Astrocyte of the cerebellum (primary cell): Measurements from ENCODE around the gene AOPEP.

Experiments
- DNase-seq: peaks from one replicate; pipeline ENCODE4 v3.0.0-alpha.2; 2011; ENCODE audit warnings: low read depth
- H3K4me3 ChIP-seq: 2 replicates; pipeline ENCODE4 v1.5.1; 2011; ENCODE audit warnings: mild to moderate bottlenecking, low read depth, low read length, moderate library complexity
- in situ Hi-C: cut with HindIII; loops from 2 replicates; pipeline ENCODE4 v1.10.0; 2017; ENCODE audit warnings: low sequenced_read_pairs
- TF ChIP-seq, protein P1 (sequence below): IDR thresholded peaks from 2 replicates; pipeline ENCODE4 v1.5.1; 2012; ENCODE audit warnings: low read length, low read depth, moderate library complexity, mild to moderate bottlenecking; ENCODE audit errors: missing control alignments

Gene AOPEP, protein sequence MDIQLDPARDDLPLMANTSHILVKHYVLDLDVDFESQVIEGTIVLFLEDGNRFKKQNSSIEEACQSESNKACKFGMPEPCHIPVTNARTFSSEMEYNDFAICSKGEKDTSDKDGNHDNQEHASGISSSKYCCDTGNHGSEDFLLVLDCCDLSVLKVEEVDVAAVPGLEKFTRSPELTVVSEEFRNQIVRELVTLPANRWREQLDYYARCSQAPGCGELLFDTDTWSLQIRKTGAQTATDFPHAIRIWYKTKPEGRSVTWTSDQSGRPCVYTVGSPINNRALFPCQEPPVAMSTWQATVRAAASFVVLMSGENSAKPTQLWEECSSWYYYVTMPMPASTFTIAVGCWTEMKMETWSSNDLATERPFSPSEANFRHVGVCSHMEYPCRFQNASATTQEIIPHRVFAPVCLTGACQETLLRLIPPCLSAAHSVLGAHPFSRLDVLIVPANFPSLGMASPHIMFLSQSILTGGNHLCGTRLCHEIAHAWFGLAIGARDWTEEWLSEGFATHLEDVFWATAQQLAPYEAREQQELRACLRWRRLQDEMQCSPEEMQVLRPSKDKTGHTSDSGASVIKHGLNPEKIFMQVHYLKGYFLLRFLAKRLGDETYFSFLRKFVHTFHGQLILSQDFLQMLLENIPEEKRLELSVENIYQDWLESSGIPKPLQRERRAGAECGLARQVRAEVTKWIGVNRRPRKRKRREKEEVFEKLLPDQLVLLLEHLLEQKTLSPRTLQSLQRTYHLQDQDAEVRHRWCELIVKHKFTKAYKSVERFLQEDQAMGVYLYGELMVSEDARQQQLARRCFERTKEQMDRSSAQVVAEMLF

DNA sequence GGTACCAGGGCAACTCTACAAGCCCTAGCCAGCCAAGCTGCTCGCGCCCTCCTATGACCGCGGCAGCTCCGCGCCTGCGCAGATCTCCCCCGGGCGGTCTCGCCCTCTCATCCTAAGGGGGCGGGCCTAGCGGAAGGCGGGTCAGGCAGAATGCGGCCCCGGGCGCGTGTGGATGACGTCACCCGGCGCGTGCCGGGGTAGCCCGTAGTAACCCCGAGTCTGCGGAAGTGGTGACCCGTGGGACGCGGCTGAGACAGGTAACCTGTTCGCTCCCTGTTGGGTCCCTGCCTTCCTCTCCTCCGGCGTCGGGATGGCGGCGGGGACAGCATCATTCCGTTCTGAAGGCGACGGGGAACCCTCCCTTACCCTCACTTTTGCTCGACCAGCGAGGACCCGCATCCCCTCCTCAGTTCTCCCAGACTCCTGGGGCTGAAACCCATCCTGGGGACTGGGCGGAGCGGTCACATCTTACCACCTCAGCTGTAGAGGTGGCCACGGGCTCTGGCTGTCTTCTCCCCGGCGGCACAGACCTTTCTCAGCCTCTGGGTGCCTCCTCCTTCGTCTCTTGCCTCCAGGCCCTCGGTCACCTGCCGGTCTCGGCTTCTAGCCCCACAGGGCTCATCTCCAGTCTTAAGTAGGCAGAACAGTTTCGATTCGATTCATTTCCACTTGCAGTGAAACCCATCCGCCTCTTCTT lies at the start of gene AOPEP:
AOPEP (plus strand) TSS at position 205 of the 697 bp plus-strand sequence. CDS start 33,085 bp downstream, outside the sequence.
- in situ Hi-C loops: no loop called here
- TF ChIP-seq, protein P1, sequence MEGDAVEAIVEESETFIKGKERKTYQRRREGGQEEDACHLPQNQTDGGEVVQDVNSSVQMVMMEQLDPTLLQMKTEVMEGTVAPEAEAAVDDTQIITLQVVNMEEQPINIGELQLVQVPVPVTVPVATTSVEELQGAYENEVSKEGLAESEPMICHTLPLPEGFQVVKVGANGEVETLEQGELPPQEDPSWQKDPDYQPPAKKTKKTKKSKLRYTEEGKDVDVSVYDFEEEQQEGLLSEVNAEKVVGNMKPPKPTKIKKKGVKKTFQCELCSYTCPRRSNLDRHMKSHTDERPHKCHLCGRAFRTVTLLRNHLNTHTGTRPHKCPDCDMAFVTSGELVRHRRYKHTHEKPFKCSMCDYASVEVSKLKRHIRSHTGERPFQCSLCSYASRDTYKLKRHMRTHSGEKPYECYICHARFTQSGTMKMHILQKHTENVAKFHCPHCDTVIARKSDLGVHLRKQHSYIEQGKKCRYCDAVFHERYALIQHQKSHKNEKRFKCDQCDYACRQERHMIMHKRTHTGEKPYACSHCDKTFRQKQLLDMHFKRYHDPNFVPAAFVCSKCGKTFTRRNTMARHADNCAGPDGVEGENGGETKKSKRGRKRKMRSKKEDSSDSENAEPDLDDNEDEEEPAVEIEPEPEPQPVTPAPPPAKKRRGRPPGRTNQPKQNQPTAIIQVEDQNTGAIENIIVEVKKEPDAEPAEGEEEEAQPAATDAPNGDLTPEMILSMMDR: no peak
- peak within 1 kb of the TSS; percentile 83 for H3K4me3 ChIP-seq
- DNase-seq: peak; percentile 81

DNA sequence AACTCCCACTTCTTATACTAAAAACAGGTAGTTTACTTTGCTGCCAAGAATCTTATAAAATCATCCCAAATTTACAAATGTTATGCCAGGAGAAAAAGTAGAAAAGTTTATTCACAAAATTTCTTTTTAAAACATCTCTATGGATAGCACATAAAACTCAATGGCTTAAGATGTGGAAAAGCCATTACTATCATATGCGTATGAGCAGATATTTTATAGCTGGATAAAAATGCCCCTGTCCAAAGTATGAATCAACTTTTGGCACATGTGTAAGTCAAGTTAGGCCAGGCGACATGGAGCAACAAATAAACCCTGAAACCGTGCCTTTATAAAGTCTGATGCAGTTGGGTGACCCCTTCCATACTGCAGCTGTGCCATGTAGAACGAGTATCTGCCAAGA lies 48.6 kb upstream of the AOPEP start:
- no peak overlapping the region for H3K4me3 ChIP-seq
- TF ChIP-seq, protein P1: no peak
- DNase-seq: no peak
- in situ Hi-C loops: no loop called here

DNA sequence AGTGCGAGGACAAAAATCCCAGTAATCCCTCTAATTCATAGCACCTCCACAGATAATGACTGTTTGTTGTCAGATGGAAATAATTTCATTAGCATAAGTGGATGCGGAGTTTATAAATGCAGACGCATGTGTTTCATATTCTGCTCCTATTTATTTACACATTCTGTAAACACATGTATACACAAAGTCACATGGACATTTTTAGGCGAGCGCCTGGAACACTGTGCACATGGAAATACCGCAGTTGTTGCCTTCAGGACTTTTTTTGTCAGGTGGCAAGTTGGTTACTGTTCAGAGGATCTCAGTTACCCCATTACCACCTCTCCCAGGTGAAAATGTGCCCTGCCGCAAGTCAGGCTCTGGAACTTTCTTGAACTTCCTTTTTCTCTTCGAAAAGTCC lies 46.9 kb upstream of the AOPEP start:
- no peak for DNase-seq
- in situ Hi-C loops: no loop called here
- TF ChIP-seq, protein P1: no peak
- H3K4me3 ChIP-seq: no peak overlapping the region

DNA sequence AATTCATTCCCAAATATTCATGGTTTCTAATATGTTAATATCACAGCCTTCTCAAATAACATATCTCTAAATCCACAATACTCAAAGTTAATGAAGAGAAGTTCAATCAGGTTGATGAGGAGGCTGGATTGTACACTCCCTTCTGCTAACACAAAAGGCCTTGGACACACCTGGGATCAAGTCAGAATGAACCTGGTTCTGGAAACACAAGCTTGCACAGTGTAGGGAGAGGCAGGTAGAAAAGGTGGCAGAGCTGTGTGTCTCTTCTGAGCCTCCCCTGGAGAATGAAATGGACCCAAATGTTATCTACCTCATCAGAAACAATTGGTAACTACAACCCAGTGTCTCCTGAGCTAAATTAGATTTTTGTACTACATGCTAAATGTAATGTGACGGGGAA lies 46.5 kb upstream of the AOPEP start:
- TF ChIP-seq, protein P1: no peak
- in situ Hi-C loops: no loop called here
- DNase-seq: no peak
- H3K4me3 ChIP-seq: no peak overlapping the region

DNA sequence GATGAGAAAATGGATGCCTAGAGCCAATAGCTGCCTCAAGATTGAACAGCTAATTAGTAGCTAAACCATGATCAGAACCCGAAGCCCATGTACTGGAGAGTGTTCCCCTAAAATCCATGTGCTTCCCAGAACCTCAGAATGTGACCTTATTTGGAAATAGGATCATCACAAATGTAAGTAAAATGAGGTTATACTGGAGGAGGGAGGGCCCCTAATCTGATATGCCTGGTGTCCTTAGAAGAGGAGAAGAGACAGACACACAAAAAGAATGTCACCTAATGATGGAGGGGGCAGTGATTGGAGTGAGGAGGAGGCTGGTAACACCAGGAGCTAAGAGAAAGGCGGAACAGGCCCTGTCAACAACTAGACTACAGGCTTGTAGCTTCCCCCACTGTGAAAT lies 45.9 kb upstream of the AOPEP start:
- TF ChIP-seq, protein P1: no peak
- DNase-seq: no peak
- in situ Hi-C loops: no loop called here
- H3K4me3 ChIP-seq: no peak overlapping the region

DNA sequence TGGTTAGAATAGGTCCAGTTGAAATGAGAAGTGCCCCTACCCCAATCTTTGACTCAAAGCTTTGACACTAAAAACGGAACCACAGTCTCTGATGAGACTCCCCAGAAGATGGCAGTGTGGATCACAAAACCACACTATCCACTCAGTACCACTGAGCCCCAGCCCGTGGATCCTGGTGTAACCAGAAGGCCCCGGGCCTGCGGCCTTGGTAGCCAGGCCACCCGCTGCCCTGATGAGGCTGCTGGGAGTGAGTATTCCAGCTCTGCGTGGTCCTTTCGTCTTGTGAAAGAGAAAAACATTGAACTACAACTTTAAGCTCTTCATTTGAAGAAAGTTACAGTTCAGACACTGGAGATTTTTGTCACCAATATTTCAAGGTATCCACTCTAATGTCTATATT lies 45.0 kb upstream of the AOPEP start:
- DNase-seq: peak; percentile 73

More for the DNA sequence above, 45.0 kb upstream of the AOPEP start:
- TF ChIP-seq, protein P1: peak; percentile 70
- in situ Hi-C loops: no loop called here
- H3K4me3 ChIP-seq: no peak overlapping the region
